ENCODE results near the gene GPR183.

GPR183 gene

GRCh38 chr13:99307247-99307646 lies at the start of gene GPR183:
GPR183 (minus strand) TSS chr13:99307399; CDS start chr13:99296145, 11,254 bp downstream.
- no peak for DNase-seq (ENCODE audit: low read depth)

GRCh38 chr13:99356262-99357091 lies 49.3 kb upstream of the GPR183 start:
- DNase-seq (ENCODE audit: low read depth): no peak

GRCh38 chr13:99356012-99356261 lies 48.7 kb upstream of the GPR183 start:
- DNase-seq (ENCODE audit: low read depth): no peak

- DNase-seq (ENCODE audit: low read depth): no peak
These were observed 48.2 kb upstream of the GPR183 start for GRCh38 chr13:99355267-99356011.

GRCh38 chr13:99354371-99354951 lies 47.3 kb upstream of the GPR183 start:
- no peak for DNase-seq (ENCODE audit: low read depth)

GRCh38 chr13:99353836-99354235 lies 46.6 kb upstream of the GPR183 start:
- DNase-seq (ENCODE audit: low read depth): no peak

GRCh38 chr13:99353246-99353600 lies 46.0 kb upstream of the GPR183 start:
- DNase-seq (ENCODE audit: low read depth): no peak

GRCh38 chr13:99352351-99353245 lies 45.4 kb upstream of the GPR183 start:
- no peak for DNase-seq (ENCODE audit: low read depth)

GRCh38 chr13:99351772-99352171 lies 44.6 kb upstream of the GPR183 start:
- no peak for DNase-seq (ENCODE audit: low read depth)

GRCh38 chr13:99350191-99350590 lies 43.0 kb upstream of the GPR183 start:
- DNase-seq (ENCODE audit: low read depth): no peak

GRCh38 chr13:99347911-99348451 lies 40.8 kb upstream of the GPR183 start:
- no peak for DNase-seq (ENCODE audit: low read depth)

GRCh38 chr13:99347335-99347878 lies 40.2 kb upstream of the GPR183 start:
- DNase-seq (ENCODE audit: low read depth): no peak

- DNase-seq (ENCODE audit: low read depth): no peak
These were observed 39.3 kb upstream of the GPR183 start for GRCh38 chr13:99346335-99347042.

GRCh38 chr13:99345345-99345744 lies 38.1 kb upstream of the GPR183 start:
- no peak for DNase-seq (ENCODE audit: low read depth)

GRCh38 chr13:99344610-99345208 lies 37.5 kb upstream of the GPR183 start:
- no peak for DNase-seq (ENCODE audit: low read depth)

- DNase-seq (ENCODE audit: low read depth): no peak
These were observed 35.6 kb upstream of the GPR183 start for GRCh38 chr13:99342723-99343315.

- no peak for DNase-seq (ENCODE audit: low read depth)
These were observed 34.9 kb upstream of the GPR183 start for GRCh38 chr13:99341969-99342722.

- no peak for DNase-seq (ENCODE audit: low read depth)
These were observed 33.4 kb upstream of the GPR183 start for GRCh38 chr13:99340638-99341037.

GRCh38 chr13:99339736-99340397 lies 32.7 kb upstream of the GPR183 start:
- no peak for DNase-seq (ENCODE audit: low read depth)
